Ishikawa (cell line): ENCODE results near the gene MSX1.

Experiments
- CEBPB ChIP-seq: IDR thresholded peaks from 2 replicates; pipeline ENCODE4 v1.6.1; 2012
- CREB1 ChIP-seq: IDR thresholded peaks from 2 replicates; pipeline ENCODE4 v1.6.1; 2012; ENCODE audit warnings: low read depth
- EGR1 ChIP-seq: IDR thresholded peaks from 2 replicates; pipeline ENCODE4 v1.6.1; 2012
- EP300 ChIP-seq: IDR thresholded peaks from 2 replicates; pipeline ENCODE4 v1.6.1; 2012; ENCODE audit warnings: borderline replicate concordance
- FOXM1 ChIP-seq: IDR thresholded peaks from 2 replicates; pipeline ENCODE4 v1.6.1; 2012; ENCODE audit warnings: low read depth, borderline replicate concordance
- MAX ChIP-seq: IDR thresholded peaks from 2 replicates; pipeline ENCODE4 v1.6.1; 2012
- NFIC ChIP-seq: IDR thresholded peaks from 2 replicates; pipeline ENCODE4 v1.6.1; 2012
- RAD21 ChIP-seq: IDR thresholded peaks from 2 replicates; pipeline ENCODE4 v1.6.1; 2012; ENCODE audit warnings: low read depth
- REST ChIP-seq: IDR thresholded peaks from 2 replicates; pipeline ENCODE4 v1.6.1; 2012; ENCODE audit warnings: low read depth, mild to moderate bottlenecking
- TAF1 ChIP-seq: IDR thresholded peaks from 2 replicates; pipeline ENCODE4 v1.6.1; 2012; ENCODE audit warnings: low read depth, mild to moderate bottlenecking
- TCF12 ChIP-seq: IDR thresholded peaks from 2 replicates; pipeline ENCODE4 v1.6.1; 2012; ENCODE audit warnings: low read depth
- TEAD4 ChIP-seq: IDR thresholded peaks from 2 replicates; pipeline ENCODE4 v1.6.1; 2012
- USF1 ChIP-seq: IDR thresholded peaks from 2 replicates; pipeline ENCODE4 v1.6.1; 2012
- YY1 ChIP-seq: IDR thresholded peaks from 2 replicates; pipeline ENCODE4 v1.6.1; 2012; ENCODE audit warnings: low read depth
- ZBTB7A ChIP-seq: IDR thresholded peaks from 2 replicates; pipeline ENCODE4 v1.6.1; 2012; ENCODE audit warnings: low read depth

Gene MSX1

GRCh38 chr4:4858527-4859324 lies 739 bp upstream of the MSX1 start:
- TF ChIP-seq CREB1 = no peak
- TF ChIP-seq RAD21 = no peak
- TF ChIP-seq TEAD4 = no peak

GRCh38 chr4:4859799-4860599 lies 534 bp downstream of the MSX1 start:
- TF ChIP-seq ZBTB7A (0 out of 2 replicates have a peak, but pooled peaks have one; percentile 14), YY1 (peak; percentile 45; the same call in 1 of the 2 replicates), NFIC (no peak), CEBPB (no peak), EP300 (no peak), MAX (no peak; the same call in 1 of the 2 replicates)

GRCh38 chr4:4860600-4861389 lies 1.3 kb downstream of the MSX1 start:
- TF ChIP-seq RAD21 (no peak), TCF12 (0 out of 2 replicates have a peak, but pooled peaks have one; percentile 1)

- 0 out of 2 replicates have a peak, but pooled peaks have one; percentile 6 for TF ChIP-seq EP300
- TF ChIP-seq ZBTB7A = no peak
Measured at GRCh38 chr4:4861390-4862018, 2.0 kb downstream of the MSX1 start.

- TF ChIP-seq ZBTB7A = no peak
- TF ChIP-seq USF1 = no peak
- TF ChIP-seq CREB1 = no peak
- TF ChIP-seq REST = no peak
- no peak for TF ChIP-seq RAD21
- no peak for TF ChIP-seq NFIC
- TF ChIP-seq YY1 = no peak
- TF ChIP-seq MAX = no peak
- TF ChIP-seq CEBPB = no peak
- no peak for TF ChIP-seq TCF12
- TF ChIP-seq TAF1 = no peak
- no peak for TF ChIP-seq EGR1
- no peak for TF ChIP-seq TEAD4
- no peak for TF ChIP-seq FOXM1
- TF ChIP-seq EP300 = no peak
Measured at GRCh38 chr4:4862071-4862551, 2.6 kb downstream of the MSX1 start.

- TF ChIP-seq CREB1 (no peak), MAX (no peak), ZBTB7A (no peak), USF1 (no peak), CEBPB (no peak), TEAD4 (no peak), EP300 (no peak), TCF12 (no peak), TAF1 (no peak), NFIC (no peak), REST (no peak), EGR1 (no peak), RAD21 (no peak), FOXM1 (no peak), YY1 (no peak)
Measured at GRCh38 chr4:4862665-4863482, 3.4 kb downstream of the MSX1 start.
